Caco-2 (cell line): ENCODE measurements around the gene ISM1. TPM values are rescaled to one million over a fixed set of nuclear protein-coding genes. Genes with fewer than 3 reads are reported as not detected.

ENCODE experiments used
- BruUV-seq: library from RNA; stranded (reverse); fragments of 400-500 nt; replicated peaks from 2 replicates; lab custom pipeline; 2021; lab: Mats Ljungman, UMichigan
- CTCF ChIA-PET: fragments of 300-600 bp; sonication (Branson Sonifier 250); formaldehyde crosslinking; loops from one replicate; lab custom pipeline; 2022; ENCODE audit warnings: antibody characterized with exemption; lab: Charles Lee
- POLR2A ChIA-PET: fragments of 300-600 bp; sonication (Branson Sonifier 250); formaldehyde crosslinking; loops from one replicate; lab custom pipeline; 2022; ENCODE audit warnings: antibody characterized with exemption; lab: Charles Lee
- DNase-seq, 2 experiments: peaks; one replicate each; pipeline versions ENCODE4 v3.0.0 to v3.0.0-alpha.2; 2020 to 2022
- H3K27me3 ChIP-seq: replicated peaks from 2 replicates; pipeline ENCODE4 v1.6.0; 2011; ENCODE audit warnings: low read length; ENCODE audit not compliant: control insufficient read depth, insufficient read depth
- H3K36me3 ChIP-seq: 2 replicates; pipeline ENCODE4 v1.5.1; 2011; ENCODE audit warnings: low read length; ENCODE audit not compliant: control insufficient read depth, insufficient read depth
- H3K4me1 ChIP-seq: fragments of 250-450 bp; sonication (Bioruptor Pico); 2 replicates; pipeline ENCODE4 v1.5.1; 2020; ENCODE audit warnings: mild to moderate bottlenecking
- H3K4me3 ChIP-seq: 2 replicates; pipeline ENCODE4 v1.5.1; 2011; ENCODE audit warnings: low read depth, mild to moderate bottlenecking, control low read depth, low read length
- H3K9me3 ChIP-seq: fragments of 250-450 bp; sonication (Bioruptor Pico); 2 replicates; pipeline ENCODE4 v1.5.1; 2020; ENCODE audit warnings: mild to moderate bottlenecking, moderate library complexity
- H3K27ac Mint-ChIP-seq: one replicate; pipeline ENCODE4 v1.8.0; 2022; ENCODE audit warnings: mixed read lengths; ENCODE audit not compliant: unreplicated experiment
- H3K27me3 Mint-ChIP-seq: one replicate; pipeline ENCODE4 v1.8.0; 2022; ENCODE audit warnings: mixed read lengths; ENCODE audit not compliant: insufficient read depth, unreplicated experiment
- H3K36me3 Mint-ChIP-seq: one replicate; pipeline ENCODE4 v1.8.0; 2022; ENCODE audit warnings: mild to moderate bottlenecking, mixed read lengths; ENCODE audit not compliant: insufficient read depth, unreplicated experiment
- H3K4me1 Mint-ChIP-seq: one replicate; pipeline ENCODE4 v1.8.0; 2022; ENCODE audit warnings: low read depth, mixed read lengths; ENCODE audit not compliant: unreplicated experiment
- H3K4me3 Mint-ChIP-seq: one replicate; pipeline ENCODE4 v1.8.0; 2022; ENCODE audit warnings: mild to moderate bottlenecking, moderate library complexity, mixed read lengths; ENCODE audit not compliant: unreplicated experiment
- H3K9me3 Mint-ChIP-seq: one replicate; pipeline ENCODE4 v1.8.0; 2022; ENCODE audit warnings: mixed read lengths; ENCODE audit not compliant: unreplicated experiment
- intact Hi-C: fragments of 100-400 bp; cut with micrococcal nuclease; formaldehyde crosslinking; loops from one replicate; pipeline ENCODE4 v1.10.0; 2022; ENCODE audit not compliant: unreplicated experiment
- total RNA-seq: library from RNA; stranded (reverse); gene quantifications from 2 replicates; pipeline ENCODE4 v1.2.3, GENCODE V29; 2022
- TF ChIP-seq, protein P1 (sequence below), 2 experiments: fragments of 200-600 bp in 1 of 2; IDR thresholded peaks; 1 replicate in 1 of 2; 2 replicates in 1 of 2; pipeline versions ENCODE4 v1.5.1 to v1.8.0; 2011 to 2022; ENCODE audit warnings: antibody characterized with exemption in 1 of 2, control low read depth in 1 of 2, inconsistent platforms in 1 of 2, low read depth in 1 of 2, low read length in 1 of 2, mild to moderate bottlenecking in 1 of 2, moderate library complexity in 1 of 2; ENCODE audit not compliant: insufficient read depth in 1 of 2, severe bottlenecking in 1 of 2, unreplicated experiment in 1 of 2

The ISM1 gene
- total RNA-seq, 1 experiment from 2014 or later: 1.8 TPM

DNA sequence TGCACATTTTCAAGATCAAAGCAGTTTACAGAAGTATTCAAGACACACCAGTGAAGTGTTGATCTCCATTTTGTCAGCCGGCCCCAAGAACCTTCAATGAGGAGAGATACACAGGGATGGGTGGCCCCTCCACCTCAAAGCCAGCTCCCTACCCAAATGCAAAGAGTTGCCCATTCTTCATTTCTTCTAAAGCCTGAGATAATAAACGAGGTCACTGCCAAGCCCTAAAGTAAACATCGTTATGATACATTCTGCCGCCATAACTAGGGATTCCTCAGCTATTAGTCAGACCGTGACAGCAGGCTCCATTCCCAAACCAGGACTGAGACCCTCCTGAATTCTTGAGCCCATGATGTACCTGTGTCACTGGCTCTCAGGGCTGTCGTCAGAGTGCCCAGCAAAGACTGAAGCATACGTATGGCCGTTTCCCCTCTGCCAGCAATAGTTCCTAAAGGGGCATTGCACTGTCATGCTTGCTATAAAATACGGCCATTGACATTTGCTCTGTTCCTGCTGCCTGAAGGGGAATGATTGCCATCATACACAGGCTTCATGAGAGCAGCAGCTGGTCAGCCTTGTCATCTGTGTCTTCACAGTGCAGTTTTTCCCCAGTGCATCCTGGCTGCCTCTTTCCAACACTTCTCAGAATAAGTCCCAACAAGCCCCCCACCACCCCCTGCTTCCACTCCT, 41.7 kb downstream of the ISM1 start:
- CTCF ChIA-PET: interaction anchor here (0.6 to 1.5 kb wide), 14 partner anchors 13 to 336 kb away, joined by 3 to 7 read pairs (median 4); partner anchors contain the start of gene ISM1
- H3K4me1 Mint-ChIP-seq: peaks cover 18% of the 10 kb centered on the region
- Histone ChIP-seq H3K27me3 (no peaks in the 10 kb centered on the region), H3K36me3 (no peaks in the 10 kb centered on the region), H3K4me3 (no peak overlapping the region), H3K4me1 (peaks cover 23% of the 10 kb centered on the region), H3K9me3 (no peaks in the 10 kb centered on the region)
- peak overlapping the region; percentile 69 for H3K27ac Mint-ChIP-seq
- no TSS peak for BruUV-seq
- DNase-seq: peak; percentile 61 to 65
- TF ChIP-seq, protein P1, sequence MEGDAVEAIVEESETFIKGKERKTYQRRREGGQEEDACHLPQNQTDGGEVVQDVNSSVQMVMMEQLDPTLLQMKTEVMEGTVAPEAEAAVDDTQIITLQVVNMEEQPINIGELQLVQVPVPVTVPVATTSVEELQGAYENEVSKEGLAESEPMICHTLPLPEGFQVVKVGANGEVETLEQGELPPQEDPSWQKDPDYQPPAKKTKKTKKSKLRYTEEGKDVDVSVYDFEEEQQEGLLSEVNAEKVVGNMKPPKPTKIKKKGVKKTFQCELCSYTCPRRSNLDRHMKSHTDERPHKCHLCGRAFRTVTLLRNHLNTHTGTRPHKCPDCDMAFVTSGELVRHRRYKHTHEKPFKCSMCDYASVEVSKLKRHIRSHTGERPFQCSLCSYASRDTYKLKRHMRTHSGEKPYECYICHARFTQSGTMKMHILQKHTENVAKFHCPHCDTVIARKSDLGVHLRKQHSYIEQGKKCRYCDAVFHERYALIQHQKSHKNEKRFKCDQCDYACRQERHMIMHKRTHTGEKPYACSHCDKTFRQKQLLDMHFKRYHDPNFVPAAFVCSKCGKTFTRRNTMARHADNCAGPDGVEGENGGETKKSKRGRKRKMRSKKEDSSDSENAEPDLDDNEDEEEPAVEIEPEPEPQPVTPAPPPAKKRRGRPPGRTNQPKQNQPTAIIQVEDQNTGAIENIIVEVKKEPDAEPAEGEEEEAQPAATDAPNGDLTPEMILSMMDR (IDR thresholded peaks at IDR 0.05; ENCODE audit: insufficient read depth in 1 of 2, low read depth in 1 of 2, low read length in 1 of 2, severe bottlenecking in 1 of 2, unreplicated experiment in 1 of 2): no peak
- H3K4me3 Mint-ChIP-seq: peak overlapping the region; percentile 20
- peaks cover 4% of the 10 kb centered on the region for H3K9me3 Mint-ChIP-seq
- POLR2A ChIA-PET: no interaction called here
- no peaks in the 10 kb centered on the region for H3K36me3 Mint-ChIP-seq
- no peaks in the 10 kb centered on the region for H3K27me3 Mint-ChIP-seq
- intact Hi-C loops: loop anchor here (1.0 to 2.0 kb wide), 8 partner anchors 19 to 338 kb away; no protein-coding TSS in a partner anchor

DNA sequence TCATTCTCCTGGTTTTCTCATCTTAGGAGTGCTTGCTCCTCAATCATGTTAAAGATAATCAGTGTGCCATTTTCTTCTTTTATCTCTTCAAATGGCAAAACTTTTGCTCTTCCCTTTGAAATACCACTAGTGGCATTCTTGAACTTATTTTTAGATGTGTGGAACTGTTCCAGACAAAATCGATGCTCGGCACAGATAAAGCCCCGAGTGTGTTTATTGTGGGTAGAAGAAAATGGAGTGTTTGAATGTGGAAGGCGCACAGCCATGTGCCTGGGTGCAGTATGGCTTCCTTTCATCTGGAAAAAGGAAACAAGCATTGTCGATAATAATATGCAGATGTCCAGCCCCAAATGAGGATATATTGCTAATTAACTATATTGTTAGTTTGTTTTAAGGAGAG, 42.4 kb downstream of the ISM1 start:
- Mint-ChIP-seq H3K27me3 (no peaks in the 10 kb centered on the region), H3K36me3 (no peaks in the 10 kb centered on the region), H3K4me1 (peaks cover 18% of the 10 kb centered on the region), H3K27ac (peak overlapping the region; percentile 69), H3K9me3 (peaks cover 10% of the 10 kb centered on the region), H3K4me3 (no peak overlapping the region)
- H3K4me3 ChIP-seq: no peak overlapping the region
- H3K4me1 ChIP-seq: peaks cover 23% of the 10 kb centered on the region
- TF ChIP-seq, protein P1 (IDR thresholded peaks at IDR 0.05; ENCODE audit: insufficient read depth in 1 of 2, low read depth in 1 of 2, low read length in 1 of 2, severe bottlenecking in 1 of 2, unreplicated experiment in 1 of 2): no peak
- no peaks in the 10 kb centered on the region for H3K9me3 ChIP-seq
- DNase-seq: no peak
- POLR2A ChIA-PET: no interaction called here
- no peaks in the 10 kb centered on the region for H3K36me3 ChIP-seq
- H3K27me3 ChIP-seq: no peaks in the 10 kb centered on the region
- no TSS peak for BruUV-seq
- CTCF ChIA-PET: no interaction called here
- intact Hi-C loops: loop anchor here (2.0 kb wide), 3 partner anchors 31 to 293 kb away; no protein-coding TSS in a partner anchor

DNA sequence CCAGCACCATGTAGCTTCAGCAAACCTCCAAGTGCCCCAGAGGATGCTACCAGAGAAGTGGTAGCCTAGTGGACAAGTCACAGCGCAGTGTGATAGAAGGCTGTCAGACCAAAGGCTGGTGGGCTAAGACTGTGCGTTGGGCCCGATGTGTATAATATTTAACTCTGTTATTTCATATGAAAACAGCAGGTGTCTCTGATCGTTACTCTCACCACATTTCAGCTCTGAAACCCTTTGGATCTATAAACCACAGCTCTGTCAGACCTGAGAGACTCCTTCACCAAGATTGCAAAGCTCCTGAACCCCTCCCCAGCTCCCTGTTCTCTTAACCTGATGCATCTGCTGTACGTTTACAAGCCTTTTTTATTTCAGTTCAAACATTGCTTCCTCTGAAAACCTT, 43.8 kb downstream of the ISM1 start:
- DNase-seq: no peak
- Mint-ChIP-seq H3K27ac (no peak overlapping the region), H3K9me3 (peaks cover 11% of the 10 kb centered on the region), H3K4me3 (no peak overlapping the region), H3K4me1 (peaks cover 18% of the 10 kb centered on the region), H3K27me3 (no peaks in the 10 kb centered on the region), H3K36me3 (no peaks in the 10 kb centered on the region)
- TF ChIP-seq, protein P1 (IDR thresholded peaks at IDR 0.05; ENCODE audit: insufficient read depth in 1 of 2, low read depth in 1 of 2, low read length in 1 of 2, severe bottlenecking in 1 of 2, unreplicated experiment in 1 of 2): no peak
- Histone ChIP-seq H3K4me3 (no peak overlapping the region), H3K9me3 (no peaks in the 10 kb centered on the region), H3K36me3 (no peaks in the 10 kb centered on the region), H3K4me1 (peaks cover 23% of the 10 kb centered on the region), H3K27me3 (no peaks in the 10 kb centered on the region)
- CTCF ChIA-PET: no interaction called here
- intact Hi-C loops: no loop called here
- no TSS peak for BruUV-seq
- POLR2A ChIA-PET: no interaction called here
